ENCODE measurements around the gene ATP2B3.

GRCh38 chrX:153507484-153508178, 9.8 kb upstream of the ATP2B3 start:
- peak; percentile 58 for TF ChIP-seq CTCF (IDR thresholded peaks at IDR 0.05; ENCODE audit: insufficient read depth, low read length, poor library complexity, severe bottlenecking)
- no peak for TF ChIP-seq EZH2phosphoT487 (conservative IDR thresholded peaks at IDR 0.05; ENCODE audit: low read length)

Data from SU-DHL-6 (cell line).